MM.1S (cell line): ENCODE measurements around the gene CBFA2T3.

Experiments
- EZH2 ChIP-seq: fragments of 300-600 bp; sonication (generic); optimal IDR thresholded peaks from 2 replicates; pipeline ENCODE3; 2017; ENCODE audit warnings: low read depth, mild to moderate bottlenecking, antibody characterized with exemption, low read length, mixed read lengths
- TF ChIP-seq, protein P1 (sequence below): fragments of 300-600 bp; sonication (generic); IDR thresholded peaks from 2 replicates; pipeline ENCODE4 v1.5.1; 2016; ENCODE audit warnings: antibody characterized with exemption, low read length, mixed read lengths

DNA sequence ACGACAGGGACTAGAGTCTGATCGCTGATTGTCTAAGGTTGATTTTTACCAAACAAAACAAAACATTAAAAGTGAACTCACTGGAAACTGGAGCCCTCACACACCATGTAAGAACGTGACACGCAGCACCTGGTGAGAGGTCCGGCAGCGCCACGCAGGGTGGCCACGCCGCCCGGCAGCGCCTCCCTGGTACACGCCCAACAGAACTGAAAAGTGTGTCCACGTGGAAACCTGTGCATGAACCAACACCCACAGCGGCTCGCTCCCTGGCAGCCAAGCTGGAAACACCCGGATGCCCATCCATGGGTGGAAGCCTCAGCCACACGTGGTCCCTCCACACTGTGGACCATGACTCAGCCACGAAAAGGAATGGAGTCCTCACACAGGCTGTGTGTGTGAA is 129.4 kb downstream of the CBFA2T3 start:
- no peak for TF ChIP-seq EZH2
- TF ChIP-seq, protein P1, sequence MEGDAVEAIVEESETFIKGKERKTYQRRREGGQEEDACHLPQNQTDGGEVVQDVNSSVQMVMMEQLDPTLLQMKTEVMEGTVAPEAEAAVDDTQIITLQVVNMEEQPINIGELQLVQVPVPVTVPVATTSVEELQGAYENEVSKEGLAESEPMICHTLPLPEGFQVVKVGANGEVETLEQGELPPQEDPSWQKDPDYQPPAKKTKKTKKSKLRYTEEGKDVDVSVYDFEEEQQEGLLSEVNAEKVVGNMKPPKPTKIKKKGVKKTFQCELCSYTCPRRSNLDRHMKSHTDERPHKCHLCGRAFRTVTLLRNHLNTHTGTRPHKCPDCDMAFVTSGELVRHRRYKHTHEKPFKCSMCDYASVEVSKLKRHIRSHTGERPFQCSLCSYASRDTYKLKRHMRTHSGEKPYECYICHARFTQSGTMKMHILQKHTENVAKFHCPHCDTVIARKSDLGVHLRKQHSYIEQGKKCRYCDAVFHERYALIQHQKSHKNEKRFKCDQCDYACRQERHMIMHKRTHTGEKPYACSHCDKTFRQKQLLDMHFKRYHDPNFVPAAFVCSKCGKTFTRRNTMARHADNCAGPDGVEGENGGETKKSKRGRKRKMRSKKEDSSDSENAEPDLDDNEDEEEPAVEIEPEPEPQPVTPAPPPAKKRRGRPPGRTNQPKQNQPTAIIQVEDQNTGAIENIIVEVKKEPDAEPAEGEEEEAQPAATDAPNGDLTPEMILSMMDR = no peak
